A549 (cell line): ENCODE data around the gene U2AF1L4. TPM values are rescaled to one million over a fixed set of nuclear protein-coding genes. Genes with fewer than 3 reads are reported as not detected.
A peak's percentile ranks its signal among the peaks of the same experiment; 100 is the strongest.

Source experiments
- ATAC-seq, 2 experiments: fragments of 200-7000 bp in 1 of 2; fragments of >200 bp in 1 of 2; cut with Nextera tagmentation in 1 of 2; cut with Tn5 transposase in 1 of 2; 3 replicates each; pipeline versions ENCODE4 v1.8.0 to v1.9.1; 2018 to 2020; ENCODE audit warnings: mild to moderate bottlenecking in 1 of 2, moderate library complexity in 1 of 2
- CTCF ChIA-PET: fragments of 300-600 bp; sonication (Branson Sonifier 250); formaldehyde crosslinking; extraction: SDS; loops from one replicate; lab custom pipeline; 2021; ENCODE audit warnings: antibody characterized with exemption, inconsistent platforms; lab: Yijun Ruan, JAX
- POLR2A ChIA-PET: fragments of 350-600 bp; formaldehyde crosslinking; extraction: SDS; loops from one replicate; lab custom pipeline; 2021; ENCODE audit warnings: antibody characterized with exemption, inconsistent platforms; lab: Yijun Ruan, JAX
- DNase-seq, 2 experiments: peaks; one replicate each; pipeline versions ENCODE4 v3.0.0 to v3.0.0-alpha.2; 2011 to 2016; ENCODE audit warnings: low read depth in 1 of 2, low spot score in 1 of 2
- FAIRE-seq: peaks from 2 replicates; lab custom pipeline; 2011; peaks lifted over from hg19 to GRCh38; lab: Jason Lieb, UNC
- H3K27ac ChIP-seq, 2 experiments: fragments of >200 bp; sonication (Bioruptor Twin); formaldehyde crosslinking; 3 replicates each; pipeline ENCODE4 v1.5.1; 2016 to 2017
- H3K4me1 ChIP-seq: fragments of >200 bp; sonication (Bioruptor Twin); formaldehyde crosslinking; 3 replicates; pipeline ENCODE4 v1.6.1; 2016
- H3K4me2 ChIP-seq: fragments of >200 bp; sonication (Bioruptor Twin); formaldehyde crosslinking; 3 replicates; pipeline ENCODE4 v1.6.1; 2016
- H3K4me3 ChIP-seq: fragments of >200 bp; sonication (Bioruptor Twin); formaldehyde crosslinking; 3 replicates; pipeline ENCODE4 v1.5.1; 2016
- H3K9me3 ChIP-seq: fragments of >200 bp; sonication (Bioruptor Twin); formaldehyde crosslinking; 3 replicates; pipeline ENCODE4 v1.6.1; 2016
- BHLHE40 ChIP-seq: IDR thresholded peaks from 2 replicates; pipeline ENCODE4 v1.6.1; 2012; ENCODE audit warnings: low read depth, low read length, inconsistent platforms
- CBX2 ChIP-seq: fragments of 200-600 bp; sonication (generic); IDR thresholded peaks from 2 replicates; pipeline ENCODE4 v1.6.1; 2016; ENCODE audit warnings: low read depth, mild to moderate bottlenecking, borderline replicate concordance
- CEBPB ChIP-seq, 2 experiments: fragments of >200 bp in 1 of 2; sonication (Bioruptor Twin) in 1 of 2; formaldehyde crosslinking in 1 of 2; IDR thresholded peaks; 2 replicates each; pipeline ENCODE4 v1.6.1; 2012 to 2016
- CHD2 ChIP-seq: fragments of 150-350 bp; IDR thresholded peaks from 2 replicates; pipeline ENCODE4 v1.6.1; 2014; ENCODE audit warnings: low read length; ENCODE audit not compliant: partially characterized antibody
- CHD4 ChIP-seq: fragments of 200-600 bp; sonication (generic); IDR thresholded peaks from 2 replicates; pipeline ENCODE4 v1.6.1; 2016; ENCODE audit warnings: antibody characterized with exemption, mild to moderate bottlenecking, borderline replicate concordance
- EHMT2 ChIP-seq: fragments of 200-600 bp; sonication (generic); IDR thresholded peaks from 2 replicates; pipeline ENCODE4 v1.6.1; 2016; ENCODE audit warnings: antibody characterized with exemption, low read depth, mild to moderate bottlenecking, moderate library complexity
- FOSL2 ChIP-seq, 2 experiments: fragments of 450-650 bp in 1 of 2; fragments of >200 bp in 1 of 2; sonication (Bioruptor Twin) in 1 of 2; formaldehyde crosslinking; IDR thresholded peaks; 2 replicates each; pipeline versions ENCODE4 v1.5.0 to v1.6.1; 2016 to 2020; ENCODE audit warnings: mild to moderate bottlenecking in 1 of 2, moderate library complexity in 1 of 2
- HEYL ChIP-seq: fragments of 250-450 bp; sonication (Bioruptor Pico); IDR thresholded peaks from 2 replicates; pipeline ENCODE4 v1.8.0; 2021; ENCODE audit warnings: mild to moderate bottlenecking, moderate library complexity
- HOXB13 ChIP-seq: fragments of 250-450 bp; sonication (Bioruptor Pico); IDR thresholded peaks from 2 replicates; pipeline ENCODE4 v1.5.0; 2020; ENCODE audit warnings: low read depth, mild to moderate bottlenecking, moderate library complexity
- JUN ChIP-seq, 2 experiments: fragments of >200 bp; sonication (Bioruptor Twin); formaldehyde crosslinking; IDR thresholded peaks; 2 replicates in 1 of 2; 3 replicates in 1 of 2; pipeline ENCODE4 v1.6.1; 2016 to 2017
- MAFK ChIP-seq: fragments of 450-650 bp; IDR thresholded peaks from 2 replicates; pipeline ENCODE4 v1.6.1; 2014; ENCODE audit not compliant: partially characterized antibody
- MAZ ChIP-seq: fragments of 150-350 bp; IDR thresholded peaks from 2 replicates; pipeline ENCODE4 v1.6.1; 2014; ENCODE audit warnings: antibody characterized with exemption, low read depth, low read length, borderline replicate concordance
- MYC ChIP-seq: IDR thresholded peaks from 2 replicates; pipeline ENCODE4 v1.6.1; 2012; ENCODE audit warnings: mild to moderate bottlenecking, inconsistent platforms, low read length, improper control_type of control experiment, borderline replicate concordance
- NPAS2 ChIP-seq: fragments of 250-450 bp; sonication (Bioruptor Pico); IDR thresholded peaks from 2 replicates; pipeline ENCODE4 v1.8.0; 2022; ENCODE audit warnings: mild to moderate bottlenecking, moderate library complexity, borderline replicate concordance
- POLR2AphosphoS2 ChIP-seq: conservative IDR thresholded peaks from 2 replicates; pipeline ENCODE4 v1.6.1; 2012; ENCODE audit warnings: low read length, improper control_type of control experiment, inconsistent platforms
- RAD21 ChIP-seq, 2 experiments: fragments of >200 bp in 1 of 2; sonication (Bioruptor Twin) in 1 of 2; formaldehyde crosslinking in 1 of 2; IDR thresholded peaks in 1 of 2; conservative IDR thresholded peaks in 1 of 2; 2 replicates in 1 of 2; 3 replicates in 1 of 2; pipeline ENCODE4 v1.6.1; 2012 to 2018; ENCODE audit warnings: inconsistent platforms in 1 of 2
- RARB ChIP-seq: fragments of 250-450 bp; sonication (Bioruptor Pico); IDR thresholded peaks from 2 replicates; pipeline ENCODE4 v1.8.0; 2021; ENCODE audit warnings: mild to moderate bottlenecking, moderate library complexity
- SMC3 ChIP-seq: fragments of >200 bp; sonication (Bioruptor Twin); formaldehyde crosslinking; IDR thresholded peaks from 3 replicates; pipeline ENCODE4 v1.6.1; 2018; ENCODE audit warnings: inconsistent platforms
- ZFP36 ChIP-seq: fragments of 450-650 bp; IDR thresholded peaks from 2 replicates; pipeline ENCODE4 v1.6.1; 2014; ENCODE audit warnings: borderline replicate concordance; ENCODE audit not compliant: partially characterized antibody
- ZSCAN20 ChIP-seq: fragments of 250-450 bp; sonication (Bioruptor Pico); IDR thresholded peaks from 2 replicates; pipeline ENCODE4 v1.8.0; 2022; ENCODE audit warnings: mild to moderate bottlenecking, moderate library complexity
- WGBS: methylation state at CpG from one replicate; pipeline ENCODE4 v1.1.6; 2017; ENCODE audit errors: missing lambda C conversion rate; 5-methylcytosine and 5-hydroxymethylcytosine counted together
- polyA plus RNA-seq, 4 experiments: library from polyadenylated mRNA; depleted of rRNA in 3 of 4; stranded (reverse); fragments of >200 nt; fragmentation: RNase III in 1 of 4; extraction: RNeasy Plus Mini Kit Qiagen cat#74134 plus additional on column Dnase treatment in 1 of 4; gene quantifications; 2 replicates in 3 of 4; 3 replicates in 1 of 4; pipeline ENCODE4 v1.2.3, GENCODE V29; 2011 to 2017
- TF ChIP-seq, protein P1 (sequence below): fragments of 250-450 bp; sonication (Bioruptor Pico); IDR thresholded peaks from 2 replicates; pipeline ENCODE4 v1.5.0; 2021; ENCODE audit warnings: mild to moderate bottlenecking, moderate library complexity, borderline replicate concordance
- TF ChIP-seq, protein P2 (sequence below): fragments of 200-600 bp; sonication (generic); IDR thresholded peaks from 2 replicates; pipeline ENCODE4 v1.6.1; 2016; ENCODE audit warnings: antibody characterized with exemption, mild to moderate bottlenecking, moderate library complexity
- TF ChIP-seq, protein P3 (sequence below): IDR thresholded peaks from 2 replicates; pipeline ENCODE4 v1.6.1; 2012; ENCODE audit warnings: low read depth, borderline replicate concordance
- TF ChIP-seq, protein P4 (sequence below): fragments of 450-650 bp; IDR thresholded peaks from 2 replicates; pipeline ENCODE4 v1.6.1; 2014; ENCODE audit warnings: antibody characterized with exemption

The U2AF1L4 gene
- polyA plus RNA-seq, 2 of the 4 experiments (the other 2 are of a cell fraction), result 41.1 to 42.8 TPM

DNA sequence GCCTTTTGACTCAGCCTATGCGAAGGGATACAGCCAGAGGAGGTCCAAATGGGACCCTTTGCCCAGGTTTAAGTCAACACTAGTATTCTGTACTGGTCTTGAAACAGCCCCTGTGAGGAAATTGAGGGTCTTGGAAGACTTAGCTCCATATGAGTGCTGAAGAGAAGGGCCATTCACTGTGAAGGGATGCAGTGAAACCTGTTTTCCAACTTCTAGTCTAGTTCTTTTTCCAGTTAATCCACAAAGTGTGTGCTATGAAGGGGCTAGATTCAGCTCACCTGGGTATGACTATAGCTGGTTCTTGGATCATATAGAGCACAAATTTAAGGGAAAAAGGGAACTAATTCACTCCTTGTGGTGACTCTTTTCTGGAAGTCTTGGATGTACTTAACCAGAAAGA is 36.8 kb downstream of the U2AF1L4 start:
- ATAC-seq, result no peak
- Histone ChIP-seq H3K4me1 (no peaks in the 10 kb centered on the region; the same call in 2 of the 3 replicates), H3K4me3 (no peak overlapping the region), H3K9me3 (no peaks in the 10 kb centered on the region), H3K4me2 (no peak overlapping the region), H3K27ac (no peak overlapping the region)
- DNase-seq, result no peak
- ChIA-PET POLR2A (no interaction called here), CTCF (interaction anchor here (0.9 to 9.0 kb wide), 8 partner anchors 11 to 224 kb away, joined by 4 to 116 read pairs (median 5); no protein-coding TSS in a partner anchor)
- 63% methylated on average over 1 of the region's 1 CpG for WGBS
- TF ChIP-seq SMC3, result no peak
- FAIRE-seq, result peak; percentile 18

DNA sequence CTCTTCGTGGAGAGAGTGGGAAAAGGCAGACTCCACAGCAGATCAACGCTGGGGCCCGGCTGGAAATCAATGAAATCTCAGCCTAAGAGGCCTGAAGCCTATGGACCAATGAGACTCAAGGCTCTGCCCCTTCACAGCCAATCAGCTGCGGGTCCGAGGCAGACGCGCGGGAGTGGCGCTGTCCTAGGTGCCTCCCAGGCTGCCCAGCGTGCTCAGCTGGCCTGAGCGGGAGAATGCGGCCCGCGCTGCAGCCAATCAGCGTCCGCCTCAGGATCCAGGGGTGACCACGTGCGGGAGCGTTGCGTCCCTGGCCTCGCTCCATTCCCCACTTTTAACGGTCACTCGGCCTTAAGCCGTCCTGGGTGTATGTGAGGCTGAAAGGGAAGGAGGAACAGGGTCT is 41.0 kb downstream of the U2AF1L4 start, which contains the start of gene ZBTB32:
Gene ZBTB32 (plus strand): TSS at position 341 of the 400 bp plus-strand sequence. CDS start 10,069 bp downstream, outside the sequence.
- H3K4me1 ChIP-seq, result no peaks in the 10 kb centered on the region
- H3K27ac ChIP-seq, result no peak within 1 kb of the TSS
- TF ChIP-seq BHLHE40 (no peak), MAFK (no peak), EHMT2 (no peak), MAZ (no peak), HEYL (no peak), JUN (IDR thresholded peaks at IDR 0.05) (no peak)
- TF ChIP-seq, protein P1, sequence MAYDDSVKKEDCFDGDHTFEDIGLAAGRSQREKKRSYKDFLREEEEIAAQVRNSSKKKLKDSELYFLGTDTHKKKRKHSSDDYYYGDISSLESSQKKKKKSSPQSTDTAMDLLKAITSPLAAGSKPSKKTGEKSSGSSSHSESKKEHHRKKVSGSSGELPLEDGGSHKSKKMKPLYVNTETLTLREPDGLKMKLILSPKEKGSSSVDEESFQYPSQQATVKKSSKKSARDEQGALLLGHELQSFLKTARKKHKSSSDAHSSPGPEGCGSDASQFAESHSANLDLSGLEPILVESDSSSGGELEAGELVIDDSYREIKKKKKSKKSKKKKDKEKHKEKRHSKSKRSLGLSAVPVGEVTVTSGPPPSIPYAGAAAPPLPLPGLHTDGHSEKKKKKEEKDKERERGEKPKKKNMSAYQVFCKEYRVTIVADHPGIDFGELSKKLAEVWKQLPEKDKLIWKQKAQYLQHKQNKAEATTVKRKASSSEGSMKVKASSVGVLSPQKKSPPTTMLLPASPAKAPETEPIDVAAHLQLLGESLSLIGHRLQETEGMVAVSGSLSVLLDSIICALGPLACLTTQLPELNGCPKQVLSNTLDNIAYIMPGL (CRISPR knock-in tag), result no peak
- TF ChIP-seq, protein P2, sequence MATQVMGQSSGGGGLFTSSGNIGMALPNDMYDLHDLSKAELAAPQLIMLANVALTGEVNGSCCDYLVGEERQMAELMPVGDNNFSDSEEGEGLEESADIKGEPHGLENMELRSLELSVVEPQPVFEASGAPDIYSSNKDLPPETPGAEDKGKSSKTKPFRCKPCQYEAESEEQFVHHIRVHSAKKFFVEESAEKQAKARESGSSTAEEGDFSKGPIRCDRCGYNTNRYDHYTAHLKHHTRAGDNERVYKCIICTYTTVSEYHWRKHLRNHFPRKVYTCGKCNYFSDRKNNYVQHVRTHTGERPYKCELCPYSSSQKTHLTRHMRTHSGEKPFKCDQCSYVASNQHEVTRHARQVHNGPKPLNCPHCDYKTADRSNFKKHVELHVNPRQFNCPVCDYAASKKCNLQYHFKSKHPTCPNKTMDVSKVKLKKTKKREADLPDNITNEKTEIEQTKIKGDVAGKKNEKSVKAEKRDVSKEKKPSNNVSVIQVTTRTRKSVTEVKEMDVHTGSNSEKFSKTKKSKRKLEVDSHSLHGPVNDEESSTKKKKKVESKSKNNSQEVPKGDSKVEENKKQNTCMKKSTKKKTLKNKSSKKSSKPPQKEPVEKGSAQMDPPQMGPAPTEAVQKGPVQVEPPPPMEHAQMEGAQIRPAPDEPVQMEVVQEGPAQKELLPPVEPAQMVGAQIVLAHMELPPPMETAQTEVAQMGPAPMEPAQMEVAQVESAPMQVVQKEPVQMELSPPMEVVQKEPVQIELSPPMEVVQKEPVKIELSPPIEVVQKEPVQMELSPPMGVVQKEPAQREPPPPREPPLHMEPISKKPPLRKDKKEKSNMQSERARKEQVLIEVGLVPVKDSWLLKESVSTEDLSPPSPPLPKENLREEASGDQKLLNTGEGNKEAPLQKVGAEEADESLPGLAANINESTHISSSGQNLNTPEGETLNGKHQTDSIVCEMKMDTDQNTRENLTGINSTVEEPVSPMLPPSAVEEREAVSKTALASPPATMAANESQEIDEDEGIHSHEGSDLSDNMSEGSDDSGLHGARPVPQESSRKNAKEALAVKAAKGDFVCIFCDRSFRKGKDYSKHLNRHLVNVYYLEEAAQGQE, result peak; percentile 31; the same call in 1 of the 2 replicates
- FAIRE-seq (no peak), DNase-seq (no peak), ATAC-seq (no peak)
- 88% methylated on average over 24 of the region's 24 CpGs for WGBS
- H3K4me3 ChIP-seq, result no peak within 1 kb of the TSS
- CTCF ChIA-PET, result interaction anchor here (1.0 to 13.6 kb wide), 7 partner anchors 10 to 228 kb away, joined by 3 to 161 read pairs (median 14); no protein-coding TSS in a partner anchor
- POLR2A ChIA-PET, result interaction anchor here (0.7 kb wide), 1 partner anchor 415 kb away, joined by 4 read pairs; no protein-coding TSS in a partner anchor
- H3K4me2 ChIP-seq, result no peak within 1 kb of the TSS
- no peaks in the 10 kb centered on the region for H3K9me3 ChIP-seq

DNA sequence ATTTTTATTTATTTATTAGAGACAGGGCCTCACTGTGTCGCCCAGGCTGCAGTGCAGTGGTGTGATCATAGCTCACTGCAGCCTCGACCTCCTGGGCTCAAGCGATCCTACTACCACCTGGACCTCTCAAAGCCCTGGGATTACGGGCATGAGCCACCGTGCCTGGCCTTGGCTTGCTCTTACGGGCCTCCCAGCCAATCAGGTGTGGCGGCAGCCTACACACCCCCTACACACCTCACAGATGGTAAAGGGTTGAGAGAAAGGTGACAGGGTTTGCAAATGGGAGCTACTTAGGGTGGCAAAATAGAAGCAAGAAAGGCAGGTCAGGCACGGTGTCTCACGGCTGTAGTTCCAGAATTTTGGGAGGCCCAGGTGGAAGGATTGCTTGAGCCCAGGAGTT is 41.9 kb downstream of the U2AF1L4 start:
- H3K27ac ChIP-seq, result no peak overlapping the region
- H3K9me3 ChIP-seq, result no peaks in the 10 kb centered on the region
- peak; percentile 50 to 59 for DNase-seq
- no peak for FAIRE-seq
- CTCF ChIA-PET, result interaction anchor here (0.8 to 13.6 kb wide), 11 partner anchors 10 to 351 kb away, joined by 3 to 161 read pairs (median 5); partner anchors contain the start of genes PSENEN and U2AF1L4
- peak overlapping the region; percentile 88 for H3K4me2 ChIP-seq
- 60% methylated on average over 9 of the region's 9 CpGs for WGBS
- H3K4me3 ChIP-seq, result no peak overlapping the region; the same call in 2 of the 3 replicates
- ATAC-seq, result peak in 1 of 2 experiments; percentile 3; a peak in 2 of 6 replicates
- TF ChIP-seq RAD21 (conservative IDR thresholded peaks at IDR 0.05 in 1 of 2, IDR thresholded peaks at IDR 0.05 in 1 of 2), result no peak
- TF ChIP-seq CHD4, result no peak
- TF ChIP-seq, protein P3, sequence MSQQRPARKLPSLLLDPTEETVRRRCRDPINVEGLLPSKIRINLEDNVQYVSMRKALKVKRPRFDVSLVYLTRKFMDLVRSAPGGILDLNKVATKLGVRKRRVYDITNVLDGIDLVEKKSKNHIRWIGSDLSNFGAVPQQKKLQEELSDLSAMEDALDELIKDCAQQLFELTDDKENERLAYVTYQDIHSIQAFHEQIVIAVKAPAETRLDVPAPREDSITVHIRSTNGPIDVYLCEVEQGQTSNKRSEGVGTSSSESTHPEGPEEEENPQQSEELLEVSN, result no peak
- TF ChIP-seq ZSCAN20 (CRISPR knock-in tag), result no peak
- TF ChIP-seq POLR2AphosphoS2, result no peak
- no peak for TF ChIP-seq FOSL2 (IDR thresholded peaks at IDR 0.05)
- TF ChIP-seq FOSL2 (CRISPR knock-in tag; IDR thresholded peaks at IDR 0.05), result no peak
- TF ChIP-seq NPAS2, result no peak
- TF ChIP-seq MAZ, result no peak
- TF ChIP-seq MYC, result no peak
- TF ChIP-seq CBX2, result no peak
- TF ChIP-seq ZFP36, result no peak
- no peak for TF ChIP-seq HOXB13 (CRISPR knock-in tag)
- TF ChIP-seq CEBPB (IDR thresholded peaks at IDR 0.05), result no peak
- TF ChIP-seq BHLHE40, result no peak
- TF ChIP-seq, protein P4, sequence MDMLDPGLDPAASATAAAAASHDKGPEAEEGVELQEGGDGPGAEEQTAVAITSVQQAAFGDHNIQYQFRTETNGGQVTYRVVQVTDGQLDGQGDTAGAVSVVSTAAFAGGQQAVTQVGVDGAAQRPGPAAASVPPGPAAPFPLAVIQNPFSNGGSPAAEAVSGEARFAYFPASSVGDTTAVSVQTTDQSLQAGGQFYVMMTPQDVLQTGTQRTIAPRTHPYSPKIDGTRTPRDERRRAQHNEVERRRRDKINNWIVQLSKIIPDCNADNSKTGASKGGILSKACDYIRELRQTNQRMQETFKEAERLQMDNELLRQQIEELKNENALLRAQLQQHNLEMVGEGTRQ, result no peak
- TF ChIP-seq RARB (CRISPR knock-in tag), result no peak
- TF ChIP-seq CHD2, result no peak
- TF ChIP-seq, all 56 proteins: peak for 0
- no peaks in the 10 kb centered on the region for H3K4me1 ChIP-seq
- POLR2A ChIA-PET, result interaction anchor here (1.5 to 1.6 kb wide), 2 partner anchors 9 to 45 kb away, joined by 4 to 14 read pairs; partner anchors contain the start of gene LIN37
